GM19463 (cell line): ENCODE measurements around the gene AKIRIN2.

Experiments
- ATAC-seq: cut with Tn5 transposase; IDR thresholded peaks from one replicate; pipeline ENCODE4 v1.9.1; 2021; ENCODE audit warnings: mild to moderate bottlenecking, moderate library complexity; ENCODE audit not compliant: unreplicated experiment

Gene AKIRIN2

GRCh38 chr6:87658516-87658915, 43.5 kb downstream of the AKIRIN2 start:
- ATAC-seq: no peak

GRCh38 chr6:87656857-87657256, 45.2 kb downstream of the AKIRIN2 start:
- ATAC-seq: peak; percentile 77

DNA sequence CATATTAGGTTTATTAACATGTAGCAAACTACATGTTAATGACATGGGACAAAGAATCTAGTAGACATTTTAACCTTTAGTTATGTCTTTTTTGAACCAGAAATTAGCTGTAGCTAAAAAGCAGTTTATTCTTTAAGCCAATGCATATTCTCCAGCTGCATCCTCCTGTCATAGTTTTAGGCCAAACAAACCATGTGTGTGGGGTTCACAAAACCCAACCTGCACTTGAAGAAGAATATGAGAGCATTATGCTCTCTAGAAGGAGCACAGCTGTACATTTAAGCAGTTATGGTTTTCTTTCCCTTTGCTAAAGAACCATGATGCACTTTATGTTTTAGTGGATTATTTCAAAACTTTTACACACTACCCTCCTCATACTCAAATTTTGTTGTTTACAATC, 46.2 kb downstream of the AKIRIN2 start:
- ATAC-seq: no peak

DNA sequence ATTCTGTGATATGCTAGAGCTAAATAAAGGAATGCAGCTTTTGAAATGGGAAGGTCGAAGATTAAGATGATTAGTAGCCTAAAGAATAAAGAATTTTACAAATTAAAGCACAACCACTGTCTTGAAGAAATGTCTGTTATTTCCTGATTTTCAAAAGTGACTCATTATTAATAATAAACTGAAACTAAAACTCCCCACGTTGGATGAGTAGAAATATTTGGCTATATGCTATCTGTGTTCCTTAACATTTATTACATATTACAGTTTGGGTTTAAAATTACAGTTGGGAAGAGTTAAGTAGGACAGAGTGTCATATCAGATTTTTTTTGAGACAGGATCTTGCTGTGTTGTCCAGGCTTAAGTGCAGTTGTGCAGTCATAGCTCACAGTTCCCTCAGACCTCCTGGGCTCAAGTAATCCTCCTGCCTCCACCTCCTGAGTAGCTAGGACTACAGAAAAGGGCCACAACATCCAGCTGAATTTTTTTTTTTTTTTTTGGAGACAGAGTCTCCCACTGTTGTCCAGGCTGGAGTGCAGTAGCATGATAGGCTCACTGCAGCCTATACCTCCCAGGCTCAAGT, 47.1 kb downstream of the AKIRIN2 start:
- no peak for ATAC-seq

DNA sequence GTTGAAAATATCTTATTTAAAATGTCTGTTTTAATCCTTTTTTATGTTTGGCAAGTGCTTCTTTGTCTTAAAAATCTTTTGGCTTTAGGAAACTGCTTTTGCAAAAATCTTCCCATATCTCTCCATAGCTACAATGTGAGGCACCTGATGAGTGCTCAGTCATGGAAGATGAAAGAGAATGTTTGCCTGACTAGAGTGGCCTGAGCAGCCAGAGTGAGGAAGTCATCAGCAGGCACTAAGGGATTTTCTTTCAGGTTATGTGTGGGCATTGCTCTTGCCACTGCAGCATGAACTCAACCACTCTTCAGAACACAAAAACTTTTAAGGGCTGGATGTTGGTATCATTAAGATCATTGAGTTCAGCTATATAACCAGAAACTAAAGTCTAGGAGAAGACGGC, 47.9 kb downstream of the AKIRIN2 start:
- no peak for ATAC-seq

- no peak for ATAC-seq
Observed at GRCh38 chr6:87653074-87653962, 48.7 kb downstream of the AKIRIN2 start.

GRCh38 chr6:87645080-87645479, 57.0 kb downstream of the AKIRIN2 start:
- ATAC-seq: no peak

GRCh38 chr6:87641065-87641692, 60.9 kb downstream of the AKIRIN2 start:
- ATAC-seq: no peak

GRCh38 chr6:87639373-87639772, 62.7 kb downstream of the AKIRIN2 start:
- no peak for ATAC-seq

DNA sequence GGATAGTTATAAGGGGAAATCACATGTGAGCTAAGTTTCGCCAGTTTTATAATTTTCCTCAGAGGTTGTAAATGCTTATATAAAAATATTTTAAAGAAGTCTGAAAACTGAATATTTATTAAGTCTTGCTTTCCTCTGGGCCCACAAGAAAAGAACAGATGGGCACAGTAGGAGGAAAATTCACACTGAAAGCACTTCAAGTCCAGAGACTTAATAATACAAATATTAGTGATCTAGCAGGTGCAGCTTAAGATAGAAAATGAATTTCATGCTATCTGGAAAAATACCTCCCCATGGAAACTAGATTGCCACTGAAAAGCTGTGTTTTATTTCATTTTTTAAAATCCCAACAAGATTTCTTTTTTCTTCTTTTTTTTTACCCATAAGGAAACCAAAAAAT, 64.9 kb downstream of the AKIRIN2 start:
- no peak for ATAC-seq

DNA sequence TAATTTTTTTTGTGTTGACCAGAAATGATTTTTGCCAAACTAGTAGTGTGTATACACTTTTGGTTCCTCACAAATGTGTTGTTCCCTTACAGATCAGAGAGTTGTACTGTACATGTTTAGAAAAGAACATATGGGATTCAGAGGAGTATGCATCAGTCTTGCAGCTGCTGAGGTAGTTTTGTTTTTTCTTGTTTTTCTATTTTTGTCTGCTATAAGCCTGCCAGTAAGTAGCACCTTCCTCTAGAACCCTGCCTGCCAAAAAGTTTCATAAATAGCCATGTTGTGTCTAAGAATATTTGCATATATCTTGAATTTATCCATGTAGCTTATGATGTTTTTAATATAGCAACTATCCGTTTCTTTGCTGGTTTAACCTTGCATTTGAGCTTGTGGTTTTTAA, 65.7 kb downstream of the AKIRIN2 start:
- ATAC-seq: no peak

GRCh38 chr6:87633851-87634250, 68.2 kb downstream of the AKIRIN2 start:
- no peak for ATAC-seq

DNA sequence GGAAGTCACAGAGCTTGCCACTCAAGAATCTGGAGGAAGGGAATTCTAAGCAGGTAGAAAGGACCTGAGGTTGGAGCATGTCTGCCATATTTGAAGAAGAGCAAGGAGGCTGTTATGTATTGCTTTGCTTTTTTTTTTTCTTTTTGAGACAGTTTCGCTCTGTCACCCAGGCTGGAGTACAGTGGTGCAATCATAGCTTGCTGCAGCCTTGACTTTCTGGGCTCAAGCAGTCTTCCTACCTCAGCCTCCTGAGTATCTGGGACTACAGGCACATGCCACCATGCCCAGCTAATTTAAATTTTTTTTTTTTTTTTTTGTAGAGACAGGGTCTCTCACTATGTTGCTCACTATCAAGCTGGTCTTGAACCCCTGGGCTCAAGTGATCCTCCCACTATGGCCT, 71.3 kb downstream of the AKIRIN2 start:
- no peak for ATAC-seq

- no peak for ATAC-seq
Observed at GRCh38 chr6:87628881-87629280, 73.2 kb downstream of the AKIRIN2 start.

- no peak for ATAC-seq
Observed at GRCh38 chr6:87628424-87628823, 73.6 kb downstream of the AKIRIN2 start.
